Activated B cell treated with CpG ODN at 0.5 μM for 24 hours (primary cell): ENCODE measurements around the gene PRICKLE2. TPM values are rescaled to one million over a fixed set of nuclear protein-coding genes. Genes with fewer than 3 reads are reported as not detected.

Source experiments
- ATAC-seq: fragments of 200-7000 bp; cut with Tn5 transposase; one replicate; pipeline ENCODE4 v1.10.0; 2021; ENCODE audit warnings: low read depth, mild to moderate bottlenecking, moderate library complexity
- CTCF ChIA-PET: fragments of 350-600 bp; sonication (Branson Sonifier 250); formaldehyde crosslinking; loops from one replicate; lab custom pipeline; 2021; ENCODE audit warnings: antibody characterized with exemption; lab: Charles Lee
- POLR2A ChIA-PET: fragments of 350-600 bp; sonication (Branson Sonifier 250); formaldehyde crosslinking; loops from one replicate; lab custom pipeline; 2021; ENCODE audit warnings: antibody characterized with exemption; lab: Charles Lee
- DNase-seq: peaks from one replicate; pipeline ENCODE4 v3.0.0; 2022
- H3K27ac Mint-ChIP-seq: one replicate; pipeline ENCODE4 v1.8.0; 2020; ENCODE audit warnings: mixed read lengths
- H3K27me3 Mint-ChIP-seq: one replicate; pipeline ENCODE4 v1.8.0; 2021; ENCODE audit warnings: mixed read lengths
- H3K36me3 Mint-ChIP-seq: one replicate; pipeline ENCODE4 v1.8.0; 2021; ENCODE audit warnings: low read depth, mixed read lengths
- H3K4me1 Mint-ChIP-seq: one replicate; pipeline ENCODE4 v1.8.0; 2021; ENCODE audit warnings: mixed read lengths
- H3K4me3 Mint-ChIP-seq: one replicate; pipeline ENCODE4 v1.8.0; 2020; ENCODE audit warnings: mild to moderate bottlenecking, mixed read lengths
- H3K9me3 Mint-ChIP-seq: one replicate; pipeline ENCODE4 v1.8.0; 2020; ENCODE audit warnings: mixed read lengths
- intact Hi-C: fragments of 100-400 bp; cut with micrococcal nuclease; formaldehyde crosslinking; loops from one replicate; pipeline ENCODE4 v1.15.1; 2024
- total RNA-seq: library from RNA; stranded (reverse); gene quantifications from 2 replicates; pipeline ENCODE4 v1.2.3, GENCODE V29; 2022
- TF ChIP-seq, protein P1 (sequence below): fragments of 200-600 bp; IDR thresholded peaks from one replicate; pipeline ENCODE4 v1.8.0; 2022; ENCODE audit warnings: antibody characterized with exemption, mild to moderate bottlenecking

Gene PRICKLE2
- total RNA-seq, 1 donor from 2014 or later = 0.33 TPM

DNA sequence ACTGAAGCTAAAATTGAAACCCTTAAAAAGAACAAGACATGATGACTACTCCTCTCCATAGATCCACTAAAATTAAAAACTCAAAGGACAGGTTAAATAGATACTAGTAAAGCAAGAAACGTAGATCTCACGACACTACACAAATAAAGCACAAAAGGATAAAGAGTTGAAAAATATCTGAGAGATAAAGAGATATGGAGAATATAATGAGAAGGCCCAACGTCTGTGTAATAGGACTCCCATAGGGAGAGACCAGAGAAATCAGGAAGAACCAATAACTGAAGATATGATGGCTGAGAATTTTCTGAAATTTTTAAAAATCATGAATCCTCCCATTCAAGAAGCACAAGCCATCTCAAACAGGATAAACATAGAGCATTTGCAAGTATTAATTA is 45.6 kb upstream of the PRICKLE2 start:
- Mint-ChIP-seq H3K36me3 (no peaks in the 10 kb centered on the region), H3K9me3 (peaks cover 7% of the 10 kb centered on the region), H3K27ac (no peak overlapping the region), H3K4me3 (no peak overlapping the region), H3K4me1 (no peaks in the 10 kb centered on the region), H3K27me3 (peaks cover 19% of the 10 kb centered on the region)
- ChIA-PET POLR2A (no interaction called here), CTCF (no interaction called here)
- TF ChIP-seq, protein P1, sequence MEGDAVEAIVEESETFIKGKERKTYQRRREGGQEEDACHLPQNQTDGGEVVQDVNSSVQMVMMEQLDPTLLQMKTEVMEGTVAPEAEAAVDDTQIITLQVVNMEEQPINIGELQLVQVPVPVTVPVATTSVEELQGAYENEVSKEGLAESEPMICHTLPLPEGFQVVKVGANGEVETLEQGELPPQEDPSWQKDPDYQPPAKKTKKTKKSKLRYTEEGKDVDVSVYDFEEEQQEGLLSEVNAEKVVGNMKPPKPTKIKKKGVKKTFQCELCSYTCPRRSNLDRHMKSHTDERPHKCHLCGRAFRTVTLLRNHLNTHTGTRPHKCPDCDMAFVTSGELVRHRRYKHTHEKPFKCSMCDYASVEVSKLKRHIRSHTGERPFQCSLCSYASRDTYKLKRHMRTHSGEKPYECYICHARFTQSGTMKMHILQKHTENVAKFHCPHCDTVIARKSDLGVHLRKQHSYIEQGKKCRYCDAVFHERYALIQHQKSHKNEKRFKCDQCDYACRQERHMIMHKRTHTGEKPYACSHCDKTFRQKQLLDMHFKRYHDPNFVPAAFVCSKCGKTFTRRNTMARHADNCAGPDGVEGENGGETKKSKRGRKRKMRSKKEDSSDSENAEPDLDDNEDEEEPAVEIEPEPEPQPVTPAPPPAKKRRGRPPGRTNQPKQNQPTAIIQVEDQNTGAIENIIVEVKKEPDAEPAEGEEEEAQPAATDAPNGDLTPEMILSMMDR = no peak
- DNase-seq (no peak), ATAC-seq (no peak)
- intact Hi-C loops = no loop called here

DNA sequence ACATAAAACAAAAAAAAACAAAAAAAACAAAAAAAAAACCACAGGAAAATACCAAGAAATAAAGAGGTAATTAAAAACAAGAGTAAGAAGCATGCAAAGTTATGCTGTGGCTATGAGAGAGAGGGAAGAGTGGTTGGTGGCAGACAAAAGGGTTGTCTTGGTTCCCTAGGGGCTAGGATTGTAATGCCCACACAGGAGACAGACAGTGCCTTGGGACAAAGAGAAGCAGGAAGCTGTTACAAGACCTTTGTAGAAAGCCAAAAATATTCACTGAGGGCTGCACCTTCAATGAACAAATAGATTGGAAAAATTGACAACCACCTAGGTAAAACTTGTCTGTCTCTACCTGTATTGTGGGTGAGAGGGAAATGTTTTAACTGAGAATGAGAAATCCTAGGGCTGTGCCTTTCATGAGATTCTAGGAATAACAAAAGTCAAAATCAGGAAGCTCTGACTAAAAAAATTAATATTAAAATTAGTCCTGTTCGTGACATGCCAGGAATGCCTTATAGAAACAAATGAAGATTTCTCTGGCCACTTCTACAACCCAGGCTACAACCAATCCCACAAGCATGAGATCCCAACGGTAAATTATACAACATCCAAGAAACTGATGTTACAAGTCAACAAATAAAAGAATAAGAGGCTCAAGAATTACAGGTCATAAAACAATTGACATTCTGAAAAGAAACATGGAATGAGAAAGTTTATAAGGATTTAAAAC is 45.0 kb upstream of the PRICKLE2 start:
- POLR2A ChIA-PET = no interaction called here
- no peak for DNase-seq
- ATAC-seq = no peak
- no peak overlapping the region for H3K4me3 Mint-ChIP-seq
- intact Hi-C loops = no loop called here
- no peaks in the 10 kb centered on the region for H3K36me3 Mint-ChIP-seq
- CTCF ChIA-PET = no interaction called here
- peaks cover 19% of the 10 kb centered on the region for H3K27me3 Mint-ChIP-seq
- peaks cover 7% of the 10 kb centered on the region for H3K9me3 Mint-ChIP-seq
- H3K4me1 Mint-ChIP-seq = no peaks in the 10 kb centered on the region
- no peak overlapping the region for H3K27ac Mint-ChIP-seq
- TF ChIP-seq, protein P1 = no peak

DNA sequence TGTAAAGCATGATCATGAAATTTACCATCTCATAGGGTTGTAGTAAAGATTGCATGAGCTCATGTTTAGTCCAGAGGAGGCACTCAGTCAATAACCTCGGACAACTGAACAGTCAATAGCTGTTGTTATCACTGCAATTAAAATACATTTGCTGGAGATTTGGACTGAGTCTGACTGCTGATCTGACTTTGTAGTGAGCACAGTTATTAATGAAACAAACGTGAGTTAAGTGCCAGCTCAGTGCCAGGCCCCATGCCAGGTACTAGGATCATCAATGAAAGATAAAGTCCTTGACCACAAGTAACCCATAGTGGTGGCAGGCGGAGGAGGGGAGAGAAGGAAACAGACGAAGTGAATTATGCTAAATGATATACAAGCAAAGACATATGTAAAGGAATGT is 43.7 kb upstream of the PRICKLE2 start:
- Mint-ChIP-seq H3K9me3 (peaks cover 7% of the 10 kb centered on the region), H3K27me3 (peaks cover 19% of the 10 kb centered on the region), H3K4me1 (no peaks in the 10 kb centered on the region), H3K4me3 (no peak overlapping the region), H3K36me3 (no peaks in the 10 kb centered on the region), H3K27ac (no peak overlapping the region)
- no peak for ATAC-seq
- POLR2A ChIA-PET = no interaction called here
- CTCF ChIA-PET = no interaction called here
- DNase-seq = no peak
- TF ChIP-seq, protein P1 = no peak
- intact Hi-C loops = no loop called here

DNA sequence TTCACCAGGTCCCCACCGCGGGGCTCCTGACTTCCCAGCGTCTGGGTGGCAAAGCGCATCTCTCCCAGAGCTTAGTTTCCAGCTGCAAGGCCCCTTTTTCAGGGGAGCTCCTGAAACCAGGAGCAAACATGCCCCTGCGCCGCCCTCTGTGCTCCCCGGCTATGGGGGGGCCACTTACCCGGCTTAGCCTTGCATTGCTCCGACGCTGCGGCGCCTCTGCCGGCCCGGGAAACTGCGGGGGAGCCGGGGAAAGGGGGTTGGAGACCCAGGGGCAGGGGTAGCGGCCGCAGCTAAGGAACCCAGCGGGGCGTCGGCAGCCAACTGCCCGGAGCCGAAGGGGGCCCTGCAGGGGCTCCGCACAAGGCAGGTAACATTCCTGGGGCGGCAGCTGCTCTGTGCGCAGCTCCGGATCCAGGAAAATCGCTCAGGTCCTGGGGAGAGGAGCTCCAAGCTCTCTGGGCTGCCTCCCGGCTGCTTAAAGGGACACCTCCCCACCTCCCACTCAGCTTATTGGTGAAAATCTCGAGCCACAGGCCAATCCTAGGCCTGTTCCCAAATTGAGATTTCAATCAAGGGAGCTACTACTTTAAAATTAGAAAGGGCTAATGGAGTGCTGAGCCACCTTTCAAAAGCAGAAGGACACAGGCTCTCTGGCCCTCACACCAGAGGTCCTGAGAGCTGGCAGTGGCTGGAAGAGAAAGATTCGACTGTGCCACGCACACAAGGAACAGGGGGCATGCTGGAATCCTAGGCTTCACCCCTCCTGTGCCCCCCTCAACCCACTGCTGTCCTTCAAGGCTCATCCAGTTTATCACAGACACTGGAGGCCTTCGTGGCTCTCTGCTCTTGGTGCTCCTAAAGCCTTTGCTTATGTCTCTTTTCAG is 42.7 kb upstream of the PRICKLE2 start:
- Mint-ChIP-seq H3K4me1 (no peaks in the 10 kb centered on the region), H3K9me3 (peaks cover 7% of the 10 kb centered on the region), H3K27ac (no peak overlapping the region), H3K27me3 (peaks cover 22% of the 10 kb centered on the region), H3K4me3 (no peak overlapping the region), H3K36me3 (no peaks in the 10 kb centered on the region)
- no peak for DNase-seq
- no peak for ATAC-seq
- ChIA-PET CTCF (no interaction called here), POLR2A (no interaction called here)
- intact Hi-C loops = no loop called here
- TF ChIP-seq, protein P1 = no peak

DNA sequence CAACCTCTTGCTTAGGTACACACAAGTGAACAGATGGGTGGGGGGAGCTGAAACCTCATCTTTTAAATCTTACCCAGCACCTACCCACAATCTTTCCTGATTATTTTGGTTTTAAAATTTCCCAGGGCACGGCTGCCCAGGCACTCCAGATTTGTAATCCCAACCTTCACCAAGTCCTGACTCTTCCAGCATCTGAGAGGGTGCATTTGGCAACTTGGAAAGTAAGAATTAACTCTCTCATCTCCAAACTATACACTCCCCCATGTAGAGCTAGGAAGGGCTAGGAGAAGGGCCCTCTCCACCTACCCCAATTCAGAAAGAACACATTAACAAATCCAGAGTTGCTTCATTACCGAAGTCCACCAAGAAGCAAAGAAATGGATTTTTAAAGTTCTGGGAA is 41.7 kb upstream of the PRICKLE2 start:
- Mint-ChIP-seq H3K27me3 (peaks cover 25% of the 10 kb centered on the region), H3K36me3 (no peaks in the 10 kb centered on the region), H3K4me3 (no peak overlapping the region), H3K27ac (no peak overlapping the region), H3K9me3 (peaks cover 7% of the 10 kb centered on the region), H3K4me1 (no peaks in the 10 kb centered on the region)
- no peak for ATAC-seq
- ChIA-PET CTCF (no interaction called here), POLR2A (no interaction called here)
- no peak for DNase-seq
- intact Hi-C loops = no loop called here
- TF ChIP-seq, protein P1 = no peak
